ENCODE results near the gene SNORC.

GRCh38 chr2:232887171-232887850 is 17.2 kb downstream of the SNORC start:
- TF ChIP-seq YY1 (IDR thresholded peaks at IDR 0.05; ENCODE audit: insufficient read depth, insufficient read length) (no peak), SUZ12 (IDR thresholded peaks at IDR 0.05; ENCODE audit: extremely low read depth, insufficient read depth, insufficient read length) (no peak), ZNF274 (IDR thresholded peaks at IDR 0.05; ENCODE audit: low read depth, low read length) (no peak)

Data from NT2/D1 (cell line).